ENCODE data around the gene HAUS7. TPM values are rescaled to one million over a fixed set of nuclear protein-coding genes. Genes with fewer than 3 reads are reported as not detected.

Gene HAUS7
- total and polyA plus RNA-seq, 7 donors, result 8.3 to 18.5 (median 13.1) TPM

DNA sequence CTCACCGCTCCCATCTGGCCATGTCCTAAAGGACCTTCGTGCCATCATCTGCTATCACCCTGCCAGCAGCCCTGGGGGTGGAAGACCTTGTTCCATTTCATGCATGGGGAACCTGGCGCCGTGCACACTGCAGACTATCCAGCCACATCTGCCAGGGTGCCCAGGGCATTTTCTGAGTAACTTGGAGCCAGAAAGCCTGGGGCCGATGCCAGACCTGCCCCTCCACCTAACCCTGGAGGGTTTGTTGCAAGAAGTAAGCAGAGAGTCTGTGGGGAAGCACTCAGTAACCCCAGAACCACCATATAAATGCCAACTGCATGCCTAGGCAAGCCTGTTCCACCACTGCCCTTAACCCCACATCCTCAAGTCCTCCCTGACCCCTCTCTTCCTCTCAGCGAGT is 7.3 kb downstream of the HAUS7 start:
- Histone ChIP-seq H3K36me3 (ENCODE audit: insufficient read depth in 1 of 2, low read depth in 1 of 2) (peaks cover 0 to 9% of the 10 kb centered on the region in 2 donors), H3K9me3 (no peaks in the 10 kb centered on the region), H3K27me3 (ENCODE audit: insufficient read depth in 3 of 3, low read length in 2 of 3) (no peaks in the 10 kb centered on the region), H3K4me3 (no peak overlapping the region), H3K27ac (no peak overlapping the region), H3K4me1 (no peaks in the 10 kb centered on the region)
- TF ChIP-seq, protein P1, sequence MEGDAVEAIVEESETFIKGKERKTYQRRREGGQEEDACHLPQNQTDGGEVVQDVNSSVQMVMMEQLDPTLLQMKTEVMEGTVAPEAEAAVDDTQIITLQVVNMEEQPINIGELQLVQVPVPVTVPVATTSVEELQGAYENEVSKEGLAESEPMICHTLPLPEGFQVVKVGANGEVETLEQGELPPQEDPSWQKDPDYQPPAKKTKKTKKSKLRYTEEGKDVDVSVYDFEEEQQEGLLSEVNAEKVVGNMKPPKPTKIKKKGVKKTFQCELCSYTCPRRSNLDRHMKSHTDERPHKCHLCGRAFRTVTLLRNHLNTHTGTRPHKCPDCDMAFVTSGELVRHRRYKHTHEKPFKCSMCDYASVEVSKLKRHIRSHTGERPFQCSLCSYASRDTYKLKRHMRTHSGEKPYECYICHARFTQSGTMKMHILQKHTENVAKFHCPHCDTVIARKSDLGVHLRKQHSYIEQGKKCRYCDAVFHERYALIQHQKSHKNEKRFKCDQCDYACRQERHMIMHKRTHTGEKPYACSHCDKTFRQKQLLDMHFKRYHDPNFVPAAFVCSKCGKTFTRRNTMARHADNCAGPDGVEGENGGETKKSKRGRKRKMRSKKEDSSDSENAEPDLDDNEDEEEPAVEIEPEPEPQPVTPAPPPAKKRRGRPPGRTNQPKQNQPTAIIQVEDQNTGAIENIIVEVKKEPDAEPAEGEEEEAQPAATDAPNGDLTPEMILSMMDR (IDR thresholded peaks at IDR 0.05), result no peak
- 71 to 82% (median 80%) methylated on average over 5 to 6 of the region's 6 CpGs for WGBS, 3 donors
- no peak for ATAC-seq
- intact Hi-C loops (cut with DNase I), result no loop called here
- no peak for DNase-seq

DNA sequence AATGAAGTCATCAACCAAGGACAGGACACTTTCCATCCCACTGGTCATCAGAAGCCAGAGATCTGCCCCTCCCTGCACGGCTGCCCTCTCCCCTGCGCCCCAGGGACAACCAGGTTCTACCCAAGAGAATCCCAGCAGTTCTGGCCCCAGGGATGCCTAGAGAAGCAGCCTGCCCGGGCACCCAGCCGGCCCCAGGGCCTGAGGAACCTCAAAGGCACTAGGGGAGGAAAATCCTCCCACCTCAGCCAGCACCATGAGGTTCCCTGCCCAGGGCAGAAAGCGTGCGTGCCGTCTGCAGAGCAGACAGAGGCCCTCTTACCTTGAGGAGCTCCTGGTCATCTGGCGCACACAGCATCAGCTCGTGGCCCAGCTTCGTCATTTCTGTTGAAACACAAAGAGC is 8.1 kb downstream of the HAUS7 start:
- peak in 1 of 2 donors; percentile 44 for DNase-seq
- no peak for ATAC-seq
- Histone ChIP-seq H3K4me3 (no peak overlapping the region), H3K27ac (no peak overlapping the region), H3K9me3 (no peaks in the 10 kb centered on the region), H3K4me1 (no peaks in the 10 kb centered on the region), H3K27me3 (ENCODE audit: insufficient read depth in 3 of 3, low read length in 2 of 3) (no peaks in the 10 kb centered on the region), H3K36me3 (ENCODE audit: insufficient read depth in 1 of 2, low read depth in 1 of 2) (peaks cover 0 to 9% of the 10 kb centered on the region in 2 donors)
- WGBS, 3 donors, result 88 to 92% (median 89%) methylated on average over 4 to 10 of the region's 10 CpGs
- TF ChIP-seq, protein P1 (IDR thresholded peaks at IDR 0.05), result no peak
- intact Hi-C loops (cut with DNase I), result no loop called here

DNA sequence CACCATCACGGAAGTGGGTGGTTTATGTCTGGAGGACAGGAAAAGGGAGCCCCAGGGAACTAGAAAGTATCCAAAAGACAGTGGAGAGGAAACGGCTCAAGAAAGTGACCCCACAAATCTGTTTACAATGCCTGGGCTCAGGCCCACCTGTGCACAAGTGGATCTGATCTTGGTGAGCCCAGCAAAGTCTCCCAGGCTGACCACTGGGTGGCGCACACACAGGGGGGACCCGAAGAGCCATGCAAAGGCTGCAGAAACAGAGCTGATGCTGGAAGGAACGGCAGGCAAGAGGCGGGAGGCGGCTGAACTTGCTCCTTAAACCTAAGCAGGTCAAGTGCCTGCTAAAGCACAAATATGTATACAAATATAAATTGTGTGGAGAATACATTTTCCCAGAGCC is 9.6 kb downstream of the HAUS7 start:
- intact Hi-C loops (cut with DNase I), result no loop called here
- 48 to 58% (median 51%) methylated on average over 7 of the region's 7 CpGs for WGBS, 3 donors
- ATAC-seq, result peak in 1 of 4 donors; percentile 42
- Histone ChIP-seq H3K4me3 (no peak overlapping the region), H3K27me3 (ENCODE audit: insufficient read depth in 3 of 3, low read length in 2 of 3) (peaks cover 0 to 3% (median 0%) of the 10 kb centered on the region in 3 donors), H3K36me3 (ENCODE audit: insufficient read depth in 1 of 2, low read depth in 1 of 2) (peaks cover 0 to 9% of the 10 kb centered on the region in 2 donors), H3K4me1 (no peaks in the 10 kb centered on the region), H3K9me3 (no peaks in the 10 kb centered on the region), H3K27ac (no peak overlapping the region)
- peak; percentile 39 to 64 for DNase-seq
- TF ChIP-seq, protein P1 (IDR thresholded peaks at IDR 0.05), result peak; percentile 40

DNA sequence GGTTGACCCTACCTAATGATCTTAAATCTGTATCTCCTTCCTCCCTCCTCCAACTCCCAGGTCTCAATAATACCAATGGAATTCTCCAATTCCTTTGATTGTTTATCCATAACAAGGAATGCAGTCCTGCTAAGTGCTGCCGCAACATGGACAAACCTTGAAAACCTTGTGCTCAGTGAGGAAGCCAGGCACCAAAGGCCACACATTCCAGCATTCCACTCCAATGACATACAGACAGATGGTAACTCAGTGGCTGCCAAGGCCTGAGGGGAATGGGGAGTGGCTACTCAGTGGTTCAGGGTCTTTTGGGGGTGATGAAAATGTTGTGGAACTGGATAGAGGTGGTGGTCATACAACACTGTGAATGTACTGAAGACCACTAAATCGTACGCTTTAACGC is 10.4 kb downstream of the HAUS7 start:
- no peaks in the 10 kb centered on the region for H3K4me1 ChIP-seq
- no peak overlapping the region for H3K4me3 ChIP-seq
- peaks cover 0 to 3% (median 0%) of the 10 kb centered on the region in 3 donors for H3K27me3 ChIP-seq (ENCODE audit: insufficient read depth in 3 of 3, low read length in 2 of 3)
- intact Hi-C loops (cut with DNase I), result no loop called here
- H3K9me3 ChIP-seq, result no peaks in the 10 kb centered on the region
- TF ChIP-seq, protein P1 (IDR thresholded peaks at IDR 0.05), result no peak
- no peak overlapping the region for H3K27ac ChIP-seq
- 59 to 74% (median 72%) methylated on average over 4 of the region's 4 CpGs for WGBS, 3 donors
- DNase-seq (no peak), ATAC-seq (no peak)
- H3K36me3 ChIP-seq (ENCODE audit: insufficient read depth in 1 of 2, low read depth in 1 of 2), result peaks cover 0 to 9% of the 10 kb centered on the region in 2 donors

DNA sequence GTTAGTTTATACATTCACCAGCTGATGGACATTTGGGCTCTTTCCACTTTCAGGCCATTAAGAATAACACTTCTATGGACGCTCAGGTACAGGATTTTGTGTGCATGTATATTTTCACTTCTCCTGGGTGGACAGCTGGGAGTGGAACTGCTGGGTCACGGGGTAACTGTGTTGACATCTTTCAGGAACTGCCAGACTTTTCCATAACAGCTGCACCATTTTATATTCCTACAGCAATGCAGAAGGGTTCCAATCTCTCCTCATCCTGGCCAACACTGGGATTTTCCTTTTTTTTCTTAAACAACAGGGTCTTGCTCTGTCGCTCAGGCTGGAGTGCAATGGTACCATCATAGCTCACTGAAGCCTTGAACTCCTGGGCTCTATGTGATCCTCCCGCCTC is 11.9 kb downstream of the HAUS7 start:
- Histone ChIP-seq H3K27ac (no peak overlapping the region), H3K36me3 (ENCODE audit: insufficient read depth in 1 of 2, low read depth in 1 of 2) (peaks cover 0 to 9% of the 10 kb centered on the region in 2 donors), H3K4me3 (no peak overlapping the region), H3K27me3 (ENCODE audit: insufficient read depth in 3 of 3, low read length in 2 of 3) (peaks cover 0 to 3% (median 0%) of the 10 kb centered on the region in 3 donors), H3K9me3 (no peaks in the 10 kb centered on the region), H3K4me1 (no peaks in the 10 kb centered on the region)
- no peak for DNase-seq
- WGBS, 3 donors, result 73 to 82% (median 80%) methylated on average over 3 to 4 of the region's 4 CpGs
- TF ChIP-seq, protein P1 (IDR thresholded peaks at IDR 0.05), result no peak
- ATAC-seq, result no peak
- intact Hi-C loops (cut with DNase I), result no loop called here
